CD4-positive, alpha-beta T cell (primary cell): ENCODE measurements around the gene MMP23B. TPM values are rescaled to one million over a fixed set of nuclear protein-coding genes. Genes with fewer than 3 reads are reported as not detected.

ENCODE experiments used
- ATAC-seq: fragments of 200-7000 bp; cut with Tn5 transposase; one replicate; pipeline ENCODE4 v1.10.0; 2022; ENCODE audit warnings: mild to moderate bottlenecking; ENCODE audit not compliant: poor library complexity
- CTCF ChIA-PET: fragments of 350-600 bp; sonication (Branson Sonifier 250); formaldehyde crosslinking; loops from one replicate; lab custom pipeline; 2021; ENCODE audit warnings: antibody characterized with exemption, inconsistent platforms; lab: Charles Lee
- POLR2A ChIA-PET: fragments of 350-600 bp; sonication (Branson Sonifier 250); formaldehyde crosslinking; loops from one replicate; lab custom pipeline; 2021; ENCODE audit warnings: antibody characterized with exemption, inconsistent platforms; lab: Charles Lee
- DNase-seq, 14 experiments: peaks; one replicate each; pipeline ENCODE4 v3.0.0-alpha.2; 2013 to 2020; ENCODE audit warnings: mixed read lengths in 2 of 14
- H3K27ac ChIP-seq, 2 donors: one replicate each; pipeline versions ENCODE4 v1.5.1 to v1.7.0; 2013; ENCODE audit warnings: low read length in 2 of 2, low read depth in 1 of 2, mild to moderate bottlenecking in 1 of 2
- H3K27me3 ChIP-seq, 2 experiments: 1 replicate in 1 of 2; 2 replicates in 1 of 2; pipeline versions ENCODE4 v1.6.1 to v1.7.0; 2013; ENCODE audit warnings: low read length in 2 of 2, control low read depth in 1 of 2, mild to moderate bottlenecking in 1 of 2, moderate library complexity in 1 of 2; ENCODE audit not compliant: insufficient read depth in 2 of 2, control insufficient read depth in 1 of 2
- H3K36me3 ChIP-seq: one replicate; pipeline ENCODE4 v1.6.1; 2013; ENCODE audit warnings: low read length, control low read depth; ENCODE audit not compliant: insufficient read depth
- H3K4me1 ChIP-seq: one replicate; pipeline ENCODE4 v1.6.1; 2013; ENCODE audit warnings: low read length, control low read depth; ENCODE audit not compliant: insufficient read depth
- H3K4me3 ChIP-seq: one replicate; pipeline ENCODE4 v1.5.1; 2013; ENCODE audit warnings: mild to moderate bottlenecking, low read length, moderate library complexity
- H3K9me3 ChIP-seq, 2 experiments: 1 replicate in 1 of 2; 2 replicates in 1 of 2; pipeline versions ENCODE4 v1.6.1 to v1.7.0; 2013; ENCODE audit warnings: low read length in 2 of 2, mild to moderate bottlenecking in 2 of 2, control low read depth in 1 of 2, moderate library complexity in 1 of 2; ENCODE audit not compliant: control insufficient read depth in 1 of 2, insufficient read depth in 1 of 2
- H3K27ac Mint-ChIP-seq: one replicate; pipeline ENCODE4 v1.8.0; 2020; ENCODE audit warnings: mixed read lengths
- H3K27me3 Mint-ChIP-seq: one replicate; pipeline ENCODE4 v1.8.0; 2021; ENCODE audit warnings: mixed read lengths
- H3K36me3 Mint-ChIP-seq: one replicate; pipeline ENCODE4 v1.8.0; 2021; ENCODE audit warnings: low read depth, mixed read lengths
- H3K4me1 Mint-ChIP-seq: one replicate; pipeline ENCODE4 v1.8.0; 2021; ENCODE audit warnings: low read depth, mixed read lengths
- H3K4me3 Mint-ChIP-seq: one replicate; pipeline ENCODE4 v1.8.0; 2020; ENCODE audit warnings: mild to moderate bottlenecking, mixed read lengths
- H3K9me3 Mint-ChIP-seq: one replicate; pipeline ENCODE4 v1.8.0; 2020; ENCODE audit warnings: mixed read lengths
- intact Hi-C, 2 experiments: fragments of 100-400 bp; cut with DNase I in 1 of 2; cut with micrococcal nuclease in 1 of 2; formaldehyde crosslinking; loops; one replicate each; pipeline versions ENCODE4 v1.15.1 to v1.9.0; 2023 to 2025; cut with DNase I, micrococcal nuclease
- total RNA-seq, 174 experiments: library from RNA in 2 of 174; stranded (reverse) in 2 of 174; gene quantifications; one replicate each; pipeline ENCODE4 v1.2.3 and lab custom pipeline; 2021 to 2026
- TF ChIP-seq, protein P1 (sequence below): fragments of 200-600 bp; IDR thresholded peaks from one replicate; pipeline ENCODE4 v1.8.0; 2022; ENCODE audit warnings: antibody characterized with exemption, mild to moderate bottlenecking

Gene MMP23B
- total RNA-seq, 2 experiments from 2014 or later = 3.0 to 3.7 TPM

DNA sequence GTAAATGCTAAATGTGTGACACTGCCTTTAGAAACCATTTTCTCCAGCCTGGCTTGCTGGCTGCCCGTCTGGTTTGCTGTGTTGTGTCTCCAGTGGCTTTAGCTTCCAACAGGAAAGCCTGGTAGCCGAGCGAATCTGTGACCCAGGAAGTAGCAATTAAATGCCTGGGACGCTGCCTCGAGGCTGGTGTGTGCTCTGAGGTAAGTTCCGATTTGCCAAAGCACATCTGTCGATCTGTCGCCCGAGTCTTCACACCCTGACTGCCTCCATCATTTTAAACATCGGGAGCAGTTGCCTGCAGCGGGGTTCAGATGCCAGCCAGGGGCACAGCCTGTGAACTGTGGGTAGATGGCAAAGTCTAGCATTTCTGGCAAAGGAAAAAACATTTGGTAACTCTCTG is 14.5 kb upstream of the MMP23B start:
- CTCF ChIA-PET = no interaction called here

DNA sequence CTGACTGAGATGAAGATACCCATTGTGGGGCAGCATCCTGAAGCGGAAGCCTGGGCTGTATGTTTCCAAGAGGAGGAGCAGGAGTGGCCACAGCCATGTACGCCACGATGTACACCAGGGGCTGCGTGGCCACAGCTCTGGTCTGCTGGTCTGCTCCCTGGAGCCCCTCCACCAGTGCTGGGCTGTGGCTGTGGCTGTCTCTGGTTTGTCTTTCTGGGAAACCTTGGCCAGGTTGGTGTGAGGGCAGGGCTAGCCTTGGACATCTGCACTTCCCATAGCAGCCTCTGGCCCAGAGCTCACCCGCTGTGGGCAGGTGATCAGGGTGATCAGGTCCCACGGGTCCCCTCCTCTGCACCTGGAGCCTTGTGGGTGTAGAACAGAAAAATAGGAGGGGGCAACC is 14.0 kb upstream of the MMP23B start:
- ChIA-PET CTCF (no interaction called here), POLR2A (interaction anchor here (1.9 kb wide), 1 partner anchor 11 kb away, joined by 5 read pairs; no protein-coding TSS in a partner anchor)
- ATAC-seq = no peak
- H3K36me3 Mint-ChIP-seq = peaks cover 21% of the 10 kb centered on the region
- Histone ChIP-seq H3K27me3 (no peaks in the 10 kb centered on the region), H3K27ac (no peak overlapping the region), H3K4me3 (no peak overlapping the region), H3K4me1 (peaks cover 32% of the 10 kb centered on the region), H3K9me3 (no peaks in the 10 kb centered on the region), H3K36me3 (no peaks in the 10 kb centered on the region)
- H3K4me1 Mint-ChIP-seq = peaks cover 23% of the 10 kb centered on the region
- intact Hi-C loops = loop anchor here in 1 of 2 experiments (5.0 kb wide), 2 partner anchors 106 to 289 kb away; partner anchors contain the start of gene ATAD3A
- no peaks in the 10 kb centered on the region for H3K27me3 Mint-ChIP-seq
- TF ChIP-seq, protein P1, sequence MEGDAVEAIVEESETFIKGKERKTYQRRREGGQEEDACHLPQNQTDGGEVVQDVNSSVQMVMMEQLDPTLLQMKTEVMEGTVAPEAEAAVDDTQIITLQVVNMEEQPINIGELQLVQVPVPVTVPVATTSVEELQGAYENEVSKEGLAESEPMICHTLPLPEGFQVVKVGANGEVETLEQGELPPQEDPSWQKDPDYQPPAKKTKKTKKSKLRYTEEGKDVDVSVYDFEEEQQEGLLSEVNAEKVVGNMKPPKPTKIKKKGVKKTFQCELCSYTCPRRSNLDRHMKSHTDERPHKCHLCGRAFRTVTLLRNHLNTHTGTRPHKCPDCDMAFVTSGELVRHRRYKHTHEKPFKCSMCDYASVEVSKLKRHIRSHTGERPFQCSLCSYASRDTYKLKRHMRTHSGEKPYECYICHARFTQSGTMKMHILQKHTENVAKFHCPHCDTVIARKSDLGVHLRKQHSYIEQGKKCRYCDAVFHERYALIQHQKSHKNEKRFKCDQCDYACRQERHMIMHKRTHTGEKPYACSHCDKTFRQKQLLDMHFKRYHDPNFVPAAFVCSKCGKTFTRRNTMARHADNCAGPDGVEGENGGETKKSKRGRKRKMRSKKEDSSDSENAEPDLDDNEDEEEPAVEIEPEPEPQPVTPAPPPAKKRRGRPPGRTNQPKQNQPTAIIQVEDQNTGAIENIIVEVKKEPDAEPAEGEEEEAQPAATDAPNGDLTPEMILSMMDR = no peak
- peak overlapping the region; percentile 92 for H3K4me3 Mint-ChIP-seq
- DNase-seq = peak in 1 of 14 experiments; percentile 25
- H3K9me3 Mint-ChIP-seq = no peaks in the 10 kb centered on the region
- no peak overlapping the region for H3K27ac Mint-ChIP-seq

More for the DNA sequence above, 14.5 kb upstream of the MMP23B start:
- Histone ChIP-seq H3K27me3 (no peaks in the 10 kb centered on the region), H3K27ac (no peak overlapping the region), H3K9me3 (no peaks in the 10 kb centered on the region), H3K4me3 (no peak overlapping the region), H3K4me1 (peaks cover 32% of the 10 kb centered on the region), H3K36me3 (no peaks in the 10 kb centered on the region)
- Mint-ChIP-seq H3K27me3 (no peaks in the 10 kb centered on the region), H3K9me3 (no peaks in the 10 kb centered on the region), H3K4me1 (peaks cover 23% of the 10 kb centered on the region), H3K36me3 (peaks cover 21% of the 10 kb centered on the region), H3K4me3 (peak overlapping the region; percentile 92), H3K27ac (peak overlapping the region; percentile 79)
- ATAC-seq (no peak), DNase-seq (peak in 1 of 14 experiments; percentile 30)
- POLR2A ChIA-PET = interaction anchor here (0.7 kb wide), 1 partner anchor 12 kb away, joined by 3 read pairs; no protein-coding TSS in a partner anchor
- intact Hi-C loops = loop anchor here in 1 of 2 experiments (5.0 kb wide), 2 partner anchors 105 to 290 kb away; partner anchors contain the start of gene ATAD3A
- TF ChIP-seq, protein P1 = no peak

DNA sequence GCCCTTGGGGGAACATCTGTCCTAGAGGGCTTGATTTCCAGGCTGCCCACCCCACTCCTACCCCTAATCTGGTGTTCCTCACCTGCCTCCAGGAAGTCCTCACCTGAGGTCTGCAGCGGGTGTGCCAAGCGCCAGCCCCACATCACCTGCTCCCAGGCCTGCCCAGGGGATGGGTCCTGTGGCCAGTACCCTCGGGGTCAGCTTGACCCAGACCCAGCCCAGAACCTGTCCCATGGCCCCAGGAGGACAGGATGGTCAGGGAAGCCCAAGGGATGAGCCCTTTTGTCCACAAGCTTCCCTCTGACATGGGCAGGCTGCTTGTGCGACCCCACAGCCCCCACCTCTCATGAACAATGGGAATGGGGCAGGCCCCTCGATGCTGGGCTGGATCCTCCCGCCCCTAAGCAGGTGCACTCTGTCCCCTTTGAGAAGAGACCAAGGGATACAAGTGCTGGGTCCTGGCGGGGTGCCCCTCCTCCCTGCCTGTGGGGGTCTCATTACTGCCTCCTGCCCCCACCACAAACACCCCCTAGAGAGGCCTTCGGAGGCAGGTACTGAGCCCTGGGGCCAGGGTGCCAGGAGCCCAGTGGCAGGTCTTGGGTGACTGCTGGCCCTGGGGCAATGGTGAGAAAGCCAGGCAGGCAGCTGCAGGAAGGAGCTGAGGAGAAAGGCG is 13.4 kb upstream of the MMP23B start:
- peak in 1 of 14 experiments; percentile 26 for DNase-seq
- H3K27ac Mint-ChIP-seq = no peak overlapping the region

More for the DNA sequence above, 13.4 kb upstream of the MMP23B start:
- Histone ChIP-seq H3K9me3 (no peaks in the 10 kb centered on the region), H3K27ac (no peak overlapping the region), H3K4me3 (no peak overlapping the region), H3K27me3 (no peaks in the 10 kb centered on the region), H3K4me1 (peaks cover 28% of the 10 kb centered on the region), H3K36me3 (no peaks in the 10 kb centered on the region)
- Mint-ChIP-seq H3K9me3 (no peaks in the 10 kb centered on the region), H3K4me1 (peaks cover 22% of the 10 kb centered on the region), H3K36me3 (peaks cover 21% of the 10 kb centered on the region), H3K4me3 (peak overlapping the region; percentile 92), H3K27me3 (no peaks in the 10 kb centered on the region)
- TF ChIP-seq, protein P1 = no peak
- intact Hi-C loops = loop anchor here in 1 of 2 experiments (5.0 kb wide), 2 partner anchors 106 to 289 kb away; partner anchors contain the start of gene ATAD3A
- ATAC-seq = no peak
- ChIA-PET CTCF (no interaction called here), POLR2A (interaction anchor here (1.3 to 1.9 kb wide), 2 partner anchors 10 to 12 kb away, joined by 4 to 5 read pairs; no protein-coding TSS in a partner anchor)
